Kidney (tissue), 14 donors: ENCODE measurements around the gene SVIL. TPM values are rescaled to one million over a fixed set of nuclear protein-coding genes. Genes with fewer than 3 reads are reported as not detected.
"Not testable (repeated sequence)": the region's sequence is repeated elsewhere in the genome, so short reads cannot be mapped to it uniquely, and the experiment has no call there.

Experiments used
- DNase-seq, 5 donors: peaks; one replicate each; pipeline ENCODE4 v3.0.0-alpha.2; 2013 to 2020
- FAIRE-seq: peaks from 2 replicates; lab custom pipeline; 2012; peaks lifted over from hg19 to GRCh38; lab: Jason Lieb, UNC
- H3K27ac ChIP-seq, 2 donors: one replicate each; pipeline ENCODE4 v1.7.0; 2013; ENCODE audit warnings: low read depth in 2 of 2, low read length in 2 of 2, inconsistent platforms in 1 of 2
- H3K27me3 ChIP-seq: one replicate; pipeline ENCODE4 v1.7.1; 2013; ENCODE audit warnings: low read length, inconsistent platforms; ENCODE audit not compliant: control insufficient read depth, insufficient read depth
- H3K36me3 ChIP-seq, 3 donors: one replicate each; pipeline versions ENCODE4 v1.7.0 to v1.7.1; 2013; ENCODE audit warnings: low read length in 3 of 3, control low read depth in 1 of 3, inconsistent platforms in 1 of 3; ENCODE audit not compliant: insufficient read depth in 3 of 3, control insufficient read depth in 2 of 3
- H3K4me1 ChIP-seq, 3 donors: one replicate each; pipeline versions ENCODE4 v1.7.0 to v1.7.1; 2013; ENCODE audit warnings: low read length in 3 of 3, inconsistent platforms in 1 of 3, low read depth in 1 of 3; ENCODE audit not compliant: control insufficient read depth in 2 of 3, insufficient read depth in 2 of 3
- H3K4me3 ChIP-seq, 3 donors: one replicate each; pipeline versions ENCODE4 v1.7.0 to v1.8.1; 2013; ENCODE audit warnings: low read length in 3 of 3, control low read depth in 1 of 3, inconsistent platforms in 1 of 3
- H3K9ac ChIP-seq, 3 donors: one replicate each; pipeline versions ENCODE4 v1.7.0 to v1.7.1; 2013; ENCODE audit warnings: low read length in 3 of 3, control low read depth in 1 of 3, inconsistent platforms in 1 of 3
- H3K9me3 ChIP-seq, 3 donors: one replicate each; pipeline versions ENCODE4 v1.7.0 to v1.7.1; 2013; ENCODE audit warnings: low read length in 3 of 3, control low read depth in 1 of 3, inconsistent platforms in 1 of 3; ENCODE audit not compliant: control insufficient read depth in 2 of 3, insufficient read depth in 1 of 3
- intact Hi-C: fragments of 100-400 bp; cut with DNase I; formaldehyde crosslinking; loops from one replicate; pipeline ENCODE4 v1.11.1; 2022
- polyA plus RNA-seq: library from polyadenylated mRNA; stranded (reverse); fragments of 350-450 nt; fragmentation: Illumina TruSeq; extraction: RNeasy Lipid Tissue Mini Kit (QIAGEN cat#74804); gene quantifications from one replicate; pipeline ENCODE4 v1.2.3, GENCODE V29; 2014; ENCODE audit warnings: low read depth, low replicate concordance; ENCODE audit not compliant: insufficient read depth
- total RNA-seq: library from RNA; stranded (reverse); fragmentation: NEBNext Ultra II Directional; extraction: Animal tissue kit (Norgen Biotek cat#: 25700); gene quantifications from one replicate; pipeline ENCODE4 v1.2.1, GENCODE V29; 2021
- TF ChIP-seq, protein P1 (sequence below): IDR thresholded peaks from 3 replicates; pipeline ENCODE4 v1.5.1; 2012; ENCODE audit warnings: mild to moderate bottlenecking, moderate library complexity, borderline replicate concordance; ENCODE audit not compliant: insufficient read depth; ENCODE audit errors: extremely low read depth
- donor health status: control.
- donor health status: control.
- donor health status: control.
- donor health status: control.
- donor health status: control.
- donor health status: DM: yes; HTN: yes; CAD: no.
- donor health status: Normal renal cell carcinoma (clear cell type).

Gene SVIL
- total and polyA plus RNA-seq, 2 donors from 2014 or later, result 7.4 to 94.4 TPM

DNA sequence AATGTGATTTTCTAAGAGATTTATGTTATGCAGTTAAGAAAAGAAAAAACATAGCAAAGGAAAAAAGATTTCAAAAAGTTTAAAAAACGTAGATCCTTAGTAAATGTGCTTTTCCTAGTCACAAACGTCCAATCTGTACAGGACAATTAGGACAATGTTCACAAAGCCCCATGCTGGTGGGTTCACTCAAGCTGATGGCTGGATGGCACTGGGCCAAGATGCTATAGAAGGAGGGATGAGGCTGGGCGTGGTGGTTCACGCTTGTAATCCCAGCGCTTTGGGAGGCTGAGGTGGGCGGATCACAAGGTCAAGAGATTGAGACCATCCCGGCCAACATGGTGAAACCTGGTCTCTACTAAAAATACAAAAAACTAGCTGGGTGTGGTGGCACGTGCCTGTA is 22.1 kb downstream of the SVIL start:
- H3K4me1 ChIP-seq, result peaks cover 0 to 6% (median 0%) of the 10 kb centered on the region in 3 donors
- no peak overlapping the region for H3K27ac ChIP-seq
- TF ChIP-seq, protein P1, sequence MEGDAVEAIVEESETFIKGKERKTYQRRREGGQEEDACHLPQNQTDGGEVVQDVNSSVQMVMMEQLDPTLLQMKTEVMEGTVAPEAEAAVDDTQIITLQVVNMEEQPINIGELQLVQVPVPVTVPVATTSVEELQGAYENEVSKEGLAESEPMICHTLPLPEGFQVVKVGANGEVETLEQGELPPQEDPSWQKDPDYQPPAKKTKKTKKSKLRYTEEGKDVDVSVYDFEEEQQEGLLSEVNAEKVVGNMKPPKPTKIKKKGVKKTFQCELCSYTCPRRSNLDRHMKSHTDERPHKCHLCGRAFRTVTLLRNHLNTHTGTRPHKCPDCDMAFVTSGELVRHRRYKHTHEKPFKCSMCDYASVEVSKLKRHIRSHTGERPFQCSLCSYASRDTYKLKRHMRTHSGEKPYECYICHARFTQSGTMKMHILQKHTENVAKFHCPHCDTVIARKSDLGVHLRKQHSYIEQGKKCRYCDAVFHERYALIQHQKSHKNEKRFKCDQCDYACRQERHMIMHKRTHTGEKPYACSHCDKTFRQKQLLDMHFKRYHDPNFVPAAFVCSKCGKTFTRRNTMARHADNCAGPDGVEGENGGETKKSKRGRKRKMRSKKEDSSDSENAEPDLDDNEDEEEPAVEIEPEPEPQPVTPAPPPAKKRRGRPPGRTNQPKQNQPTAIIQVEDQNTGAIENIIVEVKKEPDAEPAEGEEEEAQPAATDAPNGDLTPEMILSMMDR, result no peak
- no peaks in the 10 kb centered on the region for H3K27me3 ChIP-seq
- FAIRE-seq (no peak), DNase-seq (no peak)
- no peaks in the 10 kb centered on the region for H3K9me3 ChIP-seq
- no peaks in the 10 kb centered on the region for H3K36me3 ChIP-seq
- intact Hi-C loops, result no loop called here
- H3K4me3 ChIP-seq, result no peak overlapping the region
- H3K9ac ChIP-seq, result no peak overlapping the region

DNA sequence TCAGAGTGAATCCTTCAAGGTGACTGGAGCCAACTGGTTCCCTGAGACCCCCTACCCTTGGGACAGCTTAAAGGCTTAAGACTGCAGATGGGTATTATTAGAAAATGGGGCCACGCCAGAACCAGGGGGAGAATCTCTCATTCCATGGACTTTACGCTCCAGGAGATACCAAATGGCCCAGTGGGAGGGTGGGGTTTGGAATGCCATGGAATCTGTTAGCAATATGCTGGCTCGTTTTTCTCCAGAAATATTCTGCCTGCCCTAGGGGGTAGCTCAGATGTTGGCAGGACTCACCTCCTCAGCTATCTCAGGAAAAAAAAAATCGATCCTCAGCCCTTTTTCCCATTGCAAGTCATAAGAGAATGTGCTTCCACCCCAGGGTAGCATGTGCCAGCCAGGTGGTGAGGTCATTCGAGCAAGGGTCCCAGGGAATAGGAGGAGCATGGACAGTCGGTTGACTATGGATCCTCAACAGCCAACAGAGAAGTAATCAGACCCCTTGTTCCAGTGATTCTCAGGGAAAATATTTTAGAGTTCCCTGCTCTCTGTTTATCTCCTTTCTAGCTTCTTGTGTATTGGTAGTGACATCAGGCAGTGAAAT is 22.9 kb downstream of the SVIL start:
- H3K36me3 ChIP-seq, result no peaks in the 10 kb centered on the region
- no peaks in the 10 kb centered on the region for H3K9me3 ChIP-seq
- H3K27ac ChIP-seq, result no peak overlapping the region
- H3K27me3 ChIP-seq, result no peaks in the 10 kb centered on the region
- TF ChIP-seq, protein P1, result no peak
- no peak overlapping the region for H3K9ac ChIP-seq
- DNase-seq (no peak), FAIRE-seq (no peak)
- intact Hi-C loops, result no loop called here
- H3K4me3 ChIP-seq, result no peak overlapping the region
- peaks cover 0 to 6% (median 0%) of the 10 kb centered on the region in 3 donors for H3K4me1 ChIP-seq

DNA sequence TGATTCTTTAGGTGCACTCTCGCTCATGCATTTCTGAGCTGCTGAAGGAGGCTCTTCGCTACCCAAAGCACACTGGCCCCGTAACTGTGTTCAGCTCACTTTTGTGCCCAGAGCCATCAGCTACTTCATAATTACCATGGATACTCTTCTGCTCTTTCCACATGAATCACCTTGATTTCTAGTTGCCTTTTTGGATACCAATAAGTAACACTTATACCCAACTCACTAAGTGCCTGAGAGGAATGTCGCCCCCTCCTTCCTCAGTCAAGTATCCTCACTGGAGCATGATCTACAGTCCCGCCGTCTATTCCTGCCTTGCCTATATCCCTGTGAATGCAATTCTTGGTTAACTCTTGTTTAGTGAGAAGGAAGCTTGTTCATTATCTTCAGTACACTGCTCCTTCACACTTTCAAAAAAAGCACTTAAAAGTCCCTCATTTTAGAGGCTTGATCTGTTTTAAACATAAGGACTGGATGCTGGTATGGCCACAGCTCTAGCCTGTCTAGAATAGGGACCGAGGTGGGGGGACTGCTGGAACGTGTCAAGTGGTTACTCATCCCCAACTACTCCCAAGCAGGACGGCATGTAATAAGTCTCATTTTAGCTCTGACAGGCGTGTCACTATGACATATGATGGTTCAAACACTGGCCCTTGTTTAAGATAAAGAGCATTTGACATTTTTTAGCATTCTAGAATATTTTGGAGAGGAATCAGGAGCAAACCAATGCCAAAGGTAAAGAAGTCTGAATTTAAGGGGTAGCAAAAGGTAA is 23.7 kb downstream of the SVIL start:
- intact Hi-C loops, result no loop called here
- peaks cover 0 to 6% (median 0%) of the 10 kb centered on the region in 3 donors for H3K4me1 ChIP-seq
- H3K27ac ChIP-seq, result no peak overlapping the region
- H3K36me3 ChIP-seq, result no peaks in the 10 kb centered on the region
- no peaks in the 10 kb centered on the region for H3K27me3 ChIP-seq
- H3K9me3 ChIP-seq, result no peaks in the 10 kb centered on the region
- no peak overlapping the region for H3K9ac ChIP-seq
- no peak overlapping the region for H3K4me3 ChIP-seq
- FAIRE-seq (no peak), DNase-seq (no peak)
- TF ChIP-seq, protein P1, result no peak

DNA sequence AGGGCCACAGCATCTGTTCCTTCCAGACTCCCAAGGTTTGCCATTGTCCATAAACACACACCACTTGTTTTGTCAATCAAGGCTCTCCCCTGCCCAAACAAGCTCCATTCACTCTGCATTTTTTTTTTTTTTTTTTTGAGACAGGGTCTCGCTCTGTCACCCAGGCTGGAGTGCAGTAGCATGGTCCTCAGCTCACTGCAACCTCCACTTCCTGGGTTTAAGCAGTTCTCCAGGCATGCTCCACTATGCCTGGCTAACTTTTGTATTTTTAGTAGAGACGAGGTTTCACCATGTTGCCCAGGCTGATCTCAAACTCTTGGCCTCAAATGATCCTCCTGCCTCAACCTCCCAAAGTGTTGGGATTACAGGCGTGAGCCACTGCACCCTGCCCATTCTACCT is 24.4 kb downstream of the SVIL start:
- H3K4me3 ChIP-seq, H3K9ac ChIP-seq, H3K36me3 ChIP-seq, H3K27me3 ChIP-seq, DNase-seq, H3K4me1 ChIP-seq, FAIRE-seq, H3K27ac ChIP-seq, intact Hi-C loops, H3K9me3 ChIP-seq: not testable (repeated sequence)
